CD4-positive, alpha-beta T cell treated with Interferon gamma for 1 hour (primary cell): Measurements from ENCODE around the gene MLLT3.

Source experiments
- DNase-seq: peaks from one replicate; pipeline ENCODE4 v3.0.0-alpha.2; 2020

The MLLT3 gene

DNA sequence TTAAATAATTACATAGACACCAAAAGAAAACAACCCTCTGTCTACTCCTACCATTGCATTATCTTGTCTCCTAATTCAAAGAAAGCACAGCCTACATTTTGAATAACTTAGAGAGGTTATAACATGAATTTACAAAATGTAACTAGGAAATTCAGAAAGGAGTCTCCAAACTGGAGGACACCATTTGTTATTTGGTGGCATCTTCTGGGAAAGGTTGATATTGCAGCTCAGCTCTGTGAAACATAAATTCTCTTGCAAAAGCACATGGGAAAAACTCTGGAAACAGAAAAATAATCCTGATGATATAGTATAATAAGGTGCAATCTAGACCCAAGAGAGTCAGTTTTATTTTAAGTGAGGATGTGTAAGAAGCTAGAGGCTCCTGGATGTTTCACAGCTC lies 215.3 kb downstream of the MLLT3 start:
- no peak for DNase-seq

- DNase-seq: no peak
These were observed 216.0 kb downstream of the MLLT3 start for GRCh38 chr9:20406344-20406743.

DNA sequence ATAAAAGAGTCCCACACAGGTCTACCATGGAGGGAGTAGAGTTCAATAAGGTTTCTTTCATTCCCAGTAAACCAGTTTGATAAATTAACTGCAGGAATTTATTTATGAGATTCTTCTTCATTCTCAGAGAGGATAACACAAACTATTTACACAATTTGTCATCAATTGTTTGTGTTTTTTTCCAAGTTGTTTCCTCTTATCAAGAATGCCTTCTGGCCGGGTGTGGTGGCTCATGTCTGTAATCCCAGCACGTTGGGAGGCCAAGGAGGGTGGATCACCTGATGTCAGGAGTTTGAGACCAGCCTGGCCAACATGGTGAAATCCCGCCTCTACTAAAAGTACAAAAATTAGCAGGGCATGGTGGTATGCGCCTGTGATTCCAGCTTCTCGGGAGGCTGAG lies 216.7 kb downstream of the MLLT3 start:
- DNase-seq: no peak

- no peak for DNase-seq
These were observed 217.2 kb downstream of the MLLT3 start for GRCh38 chr9:20405078-20405477.

DNA sequence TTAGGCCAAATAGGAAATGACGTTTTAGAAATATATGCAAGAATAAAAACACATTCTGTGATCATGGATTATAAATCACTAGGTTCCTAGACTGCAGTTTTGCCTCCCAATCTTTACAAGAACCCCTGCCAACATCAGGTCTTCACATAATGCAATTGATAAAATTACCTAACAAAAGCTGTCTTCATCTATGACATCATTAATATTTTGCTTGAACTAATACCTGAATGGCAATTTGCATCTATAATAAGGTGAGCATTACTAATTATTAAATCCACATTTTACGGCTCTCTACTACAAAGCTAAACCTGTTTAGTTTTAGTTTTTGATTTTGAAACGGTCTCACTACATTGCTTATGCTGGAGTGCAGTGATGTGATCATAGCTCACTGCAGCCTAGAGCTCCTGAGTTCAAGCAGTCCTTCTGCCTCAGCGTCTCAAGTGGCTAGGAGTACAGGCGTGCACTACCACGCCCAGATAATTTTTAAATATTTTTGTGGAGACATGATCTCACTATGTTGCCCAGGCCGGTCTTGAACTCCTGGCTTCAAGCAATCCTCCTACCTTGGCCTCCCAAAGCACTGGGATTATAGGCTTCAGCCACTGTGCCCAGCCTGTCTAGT lies 218.0 kb downstream of the MLLT3 start:
- no peak for DNase-seq

- DNase-seq: no peak
These were observed 219.0 kb downstream of the MLLT3 start for GRCh38 chr9:20403346-20403745.

DNA sequence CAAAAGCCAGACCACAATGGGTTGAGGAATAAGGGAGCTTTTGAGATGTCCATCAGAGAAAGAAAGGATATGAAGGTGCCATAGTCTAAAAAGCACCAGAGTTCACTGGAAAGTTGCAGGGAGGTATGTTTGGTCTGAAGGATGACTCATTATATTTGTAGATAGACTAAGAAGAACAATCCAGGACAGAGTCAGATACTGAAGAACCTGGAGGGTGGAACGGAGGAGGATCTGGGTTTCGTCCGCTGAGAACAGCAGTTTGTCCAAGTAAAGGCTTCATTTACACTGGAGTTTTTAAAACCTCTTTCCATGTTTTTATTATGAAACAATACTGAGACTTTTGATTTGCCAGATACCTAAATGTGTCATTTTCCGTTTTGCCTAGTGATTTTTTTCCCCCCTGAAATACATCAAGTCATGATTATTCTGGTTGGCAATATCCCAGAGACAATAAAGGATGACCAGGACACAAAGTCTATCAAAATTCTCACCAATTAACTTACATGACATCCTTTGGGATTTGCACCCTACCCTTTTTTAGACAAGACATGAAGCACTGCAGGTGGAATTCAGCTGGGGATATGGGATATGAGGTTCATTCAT lies 219.9 kb downstream of the MLLT3 start:
- DNase-seq: no peak

- no peak for DNase-seq
These were observed 223.6 kb downstream of the MLLT3 start for GRCh38 chr9:20398536-20399338.

DNA sequence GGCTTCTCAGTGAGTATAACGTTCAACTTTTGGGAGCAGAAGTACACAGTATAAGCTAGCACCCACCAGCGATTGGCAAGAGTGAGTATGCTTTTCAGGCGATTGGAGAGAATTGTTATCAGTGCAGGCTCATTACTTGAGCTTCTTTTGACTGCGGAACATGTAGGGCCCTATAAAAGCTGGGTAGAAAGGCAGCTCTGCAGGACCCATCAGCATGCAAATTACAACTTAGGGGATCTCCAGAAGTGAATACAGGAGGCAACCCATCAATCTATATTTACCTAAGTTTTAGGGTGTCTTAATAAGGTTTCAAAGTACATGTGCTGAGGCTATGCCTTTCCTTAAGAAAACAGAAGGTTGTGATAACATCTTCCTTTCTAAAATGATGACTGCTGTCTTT lies 225.0 kb downstream of the MLLT3 start:
- DNase-seq: no peak

- DNase-seq: no peak
These were observed 225.8 kb downstream of the MLLT3 start for GRCh38 chr9:20396509-20396908.

- DNase-seq: no peak
These were observed 226.6 kb downstream of the MLLT3 start for GRCh38 chr9:20395651-20396050.

GRCh38 chr9:20394969-20395368 lies 227.3 kb downstream of the MLLT3 start:
- no peak for DNase-seq

DNA sequence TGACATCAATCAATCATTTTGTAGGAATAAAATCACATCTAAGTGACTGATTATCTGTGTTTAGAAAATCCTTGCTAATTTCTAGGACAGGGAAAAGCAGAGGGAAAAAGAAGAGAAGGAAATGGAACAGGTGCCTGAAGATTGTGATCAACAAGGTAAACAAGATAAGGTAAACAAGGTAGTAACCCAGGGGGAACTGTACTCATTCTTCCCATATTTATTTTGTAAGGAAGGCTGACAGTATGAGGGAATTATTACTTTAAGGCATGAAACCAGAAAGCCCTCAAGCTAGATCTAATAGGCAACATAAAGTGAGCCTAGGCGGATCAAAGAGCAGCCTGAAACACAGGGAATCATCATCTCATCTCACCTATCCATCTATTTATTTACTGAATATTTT lies 231.1 kb downstream of the MLLT3 start:
- DNase-seq: no peak

GRCh38 chr9:20390400-20390799 lies 231.9 kb downstream of the MLLT3 start:
- no peak for DNase-seq

- DNase-seq: no peak
These were observed 235.2 kb downstream of the MLLT3 start for GRCh38 chr9:20387062-20387461.

GRCh38 chr9:20384642-20385041 lies 237.7 kb downstream of the MLLT3 start:
- DNase-seq: no peak

GRCh38 chr9:20382460-20383071 lies 239.7 kb downstream of the MLLT3 start:
- no peak for DNase-seq

GRCh38 chr9:20380546-20380945 lies 241.8 kb downstream of the MLLT3 start:
- DNase-seq: no peak

GRCh38 chr9:20379804-20380225 lies 242.5 kb downstream of the MLLT3 start:
- DNase-seq: no peak

DNA sequence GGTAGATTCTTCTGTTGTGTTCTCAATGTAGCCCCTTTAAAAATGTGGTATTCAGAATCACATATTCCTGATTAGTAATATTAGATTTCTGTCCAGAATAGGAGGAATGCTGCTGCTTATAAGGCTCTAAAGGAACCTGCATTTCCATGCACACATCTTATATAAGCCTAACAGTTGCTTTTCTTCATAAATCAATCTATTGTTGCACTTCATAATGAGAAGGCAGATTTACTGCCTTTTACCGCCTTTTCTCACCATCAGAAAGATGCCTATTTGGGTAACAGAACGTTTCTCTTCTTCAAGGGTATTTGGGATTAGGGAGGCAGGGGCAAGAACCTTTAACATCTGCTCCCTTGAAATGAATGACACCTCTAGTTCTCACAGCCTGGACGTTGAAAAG lies 243.4 kb downstream of the MLLT3 start:
- no peak for DNase-seq

- no peak for DNase-seq
These were observed 244.5 kb downstream of the MLLT3 start for GRCh38 chr9:20377790-20378189.

DNA sequence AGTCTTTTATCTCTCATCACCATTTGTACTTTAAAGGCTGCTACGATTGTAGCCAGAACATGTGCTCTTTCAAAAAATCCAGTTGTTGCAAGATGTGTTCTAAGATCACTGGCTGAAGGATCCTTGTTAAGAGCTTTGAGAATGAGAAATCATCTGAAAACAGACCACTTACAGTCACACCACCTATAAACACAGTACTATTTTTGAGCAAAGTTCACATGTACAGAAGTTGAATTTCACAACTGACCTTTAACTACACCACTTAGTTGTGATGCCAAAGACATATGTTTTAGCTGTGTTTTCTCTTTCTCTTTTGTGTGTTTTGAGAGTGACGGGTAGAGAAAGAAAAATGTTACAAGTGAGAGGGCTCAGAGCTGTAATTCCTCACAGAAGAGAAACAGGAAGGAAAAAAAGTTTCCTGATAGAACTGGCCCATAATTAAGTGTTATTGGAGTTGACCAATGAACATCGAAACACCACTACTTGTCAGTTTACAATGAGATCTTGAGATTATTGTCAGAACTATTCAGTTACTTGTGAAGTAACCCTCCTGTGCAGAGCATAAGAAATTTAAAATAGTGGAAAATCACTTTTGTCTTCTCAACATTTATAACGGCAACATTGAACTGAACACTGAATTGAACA lies 245.4 kb downstream of the MLLT3 start:
- no peak for DNase-seq

GRCh38 chr9:20376042-20376441 lies 246.3 kb downstream of the MLLT3 start:
- no peak for DNase-seq
